Lower lobe of right lung (tissue), 2 donors: Measurements from ENCODE around the gene SEPTIN10. TPM values are rescaled to one million over a fixed set of nuclear protein-coding genes. Genes with fewer than 3 reads are reported as not detected.

Source experiments
- ATAC-seq, 2 donors: fragments of 200-7000 bp; cut with Tn5 transposase; one replicate each; pipeline ENCODE4 v1.9.1; 2020 to 2022; ENCODE audit warnings: mild to moderate bottlenecking in 2 of 2, moderate library complexity in 2 of 2
- DNase-seq: peaks from one replicate; pipeline ENCODE4 v3.0.0-alpha.2; 2020
- H3K27ac ChIP-seq: fragments of 200-600 bp; one replicate; pipeline ENCODE4 v1.8.0; 2022
- H3K27me3 ChIP-seq: fragments of 200-600 bp; one replicate; pipeline ENCODE4 v1.8.0; 2022; ENCODE audit warnings: low read depth
- H3K36me3 ChIP-seq: fragments of 200-600 bp; one replicate; pipeline ENCODE4 v1.8.0; 2022; ENCODE audit warnings: mild to moderate bottlenecking
- H3K4me1 ChIP-seq: fragments of 200-600 bp; one replicate; pipeline ENCODE4 v1.8.0; 2022
- H3K4me3 ChIP-seq: fragments of 200-600 bp; one replicate; pipeline ENCODE4 v1.8.0; 2022; ENCODE audit warnings: mild to moderate bottlenecking
- H3K9me3 ChIP-seq: fragments of 200-600 bp; one replicate; pipeline ENCODE4 v1.8.0; 2022
- CTCF ChIP-seq: fragments of 200-600 bp; IDR thresholded peaks from one replicate; pipeline ENCODE4 v1.8.0; 2022; ENCODE audit warnings: antibody characterized with exemption, mild to moderate bottlenecking
- intact Hi-C: fragments of 100-400 bp; cut with DNase I; formaldehyde crosslinking; loops from one replicate; pipeline ENCODE4 v1.11.0; 2022
- total RNA-seq: library from RNA; stranded (reverse); fragmentation: NEBNext Ultra II Directional; extraction: Animal tissue kit (Norgen Biotek cat#: 25700); gene quantifications from one replicate; pipeline ENCODE4 v1.2.1, GENCODE V29; 2021
- donor health status: DM: no; HTN: yes; CAD: no; lungs with severe emphysema.

Gene SEPTIN10
- total RNA-seq, 1 donor from 2014 or later, result 86.9 TPM

DNA sequence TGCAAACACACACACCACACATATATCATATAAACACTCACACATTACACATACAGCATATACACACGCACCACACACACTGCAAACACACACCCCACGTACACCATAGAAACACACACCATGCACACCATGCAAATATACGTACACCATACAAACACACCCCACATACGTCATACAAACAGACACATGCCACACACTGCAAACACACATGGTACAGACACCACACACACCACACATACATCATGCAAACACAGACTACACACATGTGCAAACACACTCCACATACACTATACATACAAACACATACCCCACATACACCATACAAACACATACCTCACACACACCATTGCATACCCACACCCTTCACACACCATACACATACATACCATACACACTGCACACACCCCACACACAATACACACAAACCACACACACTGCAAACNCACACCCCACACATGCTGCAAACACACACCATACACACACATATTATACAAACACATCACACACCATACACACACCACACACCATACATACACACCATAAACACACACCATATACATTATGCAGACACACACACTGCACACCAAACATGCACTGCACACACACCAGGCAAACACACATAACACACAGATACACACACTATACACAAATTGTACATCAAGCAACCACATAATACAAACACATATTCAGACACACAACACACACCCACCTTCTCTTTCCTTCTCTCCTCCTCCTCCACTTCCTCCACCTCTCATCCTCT is 120.4 kb downstream of the SEPTIN10 start:
- Histone ChIP-seq H3K4me1 (peaks cover 19% of the 10 kb centered on the region), H3K4me3 (no peak overlapping the region), H3K27ac (no peak overlapping the region), H3K27me3 (no peaks in the 10 kb centered on the region), H3K9me3 (no peaks in the 10 kb centered on the region), H3K36me3 (peaks cover 6% of the 10 kb centered on the region)
- no peak for TF ChIP-seq CTCF
- DNase-seq, result no peak
- ATAC-seq, result no peak
- intact Hi-C loops, result no loop called here

Other genes with a start within 250 kb of the SEPTIN10 start
- 20.8 TPM for gene SOWAHC, start 398 bp upstream of the SEPTIN10 start, total RNA-seq
- 84.4 TPM for gene RGPD5, start 180.3 kb upstream of the SEPTIN10 start, total RNA-seq